Suprapubic skin (tissue), 4 donors: ENCODE results near the gene TOMM6.

Source experiments
- EP300 ChIP-seq: sonication (generic); formaldehyde crosslinking; IDR thresholded peaks from one replicate; pipeline ENCODE4 v1.6.1; 2017; ENCODE audit warnings: antibody characterized with exemption
- POLR2AphosphoS5 ChIP-seq, 3 donors: sonication (generic); formaldehyde crosslinking; IDR thresholded peaks; one replicate each; pipeline ENCODE4 v1.6.1; 2017; ENCODE audit warnings: antibody characterized with exemption in 3 of 3
- TF ChIP-seq, protein P1 (sequence below), 2 donors: fragments of 200-600 bp in 1 of 2; fragments of 450-650 bp in 1 of 2; sonication (generic) in 1 of 2; IDR thresholded peaks; one replicate each; pipeline ENCODE4 v1.5.1; 2016 to 2019; ENCODE audit warnings: antibody characterized with exemption in 2 of 2, mild to moderate bottlenecking in 1 of 2, moderate library complexity in 1 of 2

DNA sequence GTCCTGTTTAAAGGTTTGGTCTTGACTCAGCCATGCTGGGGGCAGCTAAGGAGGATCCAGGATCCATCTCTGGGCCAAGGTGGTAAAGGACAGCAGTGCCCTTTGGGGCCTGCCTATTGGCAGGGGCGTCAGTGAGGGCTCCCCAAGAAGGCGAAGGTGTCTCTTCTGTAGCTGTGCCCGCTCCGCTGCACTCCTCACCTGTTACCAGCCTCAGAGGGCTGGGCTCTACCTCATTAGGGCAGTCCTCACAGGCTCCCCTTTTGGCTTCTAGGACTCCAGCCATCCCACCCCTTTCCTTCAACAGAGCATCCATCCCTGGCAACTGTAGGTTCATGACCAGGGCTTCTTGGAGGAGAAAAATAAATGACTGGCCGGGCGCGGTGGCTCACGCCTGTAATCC is 18.1 kb upstream of the TOMM6 start:
- TF ChIP-seq, protein P1, sequence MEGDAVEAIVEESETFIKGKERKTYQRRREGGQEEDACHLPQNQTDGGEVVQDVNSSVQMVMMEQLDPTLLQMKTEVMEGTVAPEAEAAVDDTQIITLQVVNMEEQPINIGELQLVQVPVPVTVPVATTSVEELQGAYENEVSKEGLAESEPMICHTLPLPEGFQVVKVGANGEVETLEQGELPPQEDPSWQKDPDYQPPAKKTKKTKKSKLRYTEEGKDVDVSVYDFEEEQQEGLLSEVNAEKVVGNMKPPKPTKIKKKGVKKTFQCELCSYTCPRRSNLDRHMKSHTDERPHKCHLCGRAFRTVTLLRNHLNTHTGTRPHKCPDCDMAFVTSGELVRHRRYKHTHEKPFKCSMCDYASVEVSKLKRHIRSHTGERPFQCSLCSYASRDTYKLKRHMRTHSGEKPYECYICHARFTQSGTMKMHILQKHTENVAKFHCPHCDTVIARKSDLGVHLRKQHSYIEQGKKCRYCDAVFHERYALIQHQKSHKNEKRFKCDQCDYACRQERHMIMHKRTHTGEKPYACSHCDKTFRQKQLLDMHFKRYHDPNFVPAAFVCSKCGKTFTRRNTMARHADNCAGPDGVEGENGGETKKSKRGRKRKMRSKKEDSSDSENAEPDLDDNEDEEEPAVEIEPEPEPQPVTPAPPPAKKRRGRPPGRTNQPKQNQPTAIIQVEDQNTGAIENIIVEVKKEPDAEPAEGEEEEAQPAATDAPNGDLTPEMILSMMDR (IDR thresholded peaks at IDR 0.05), result no peak
- no peak for TF ChIP-seq EP300
- no peak for TF ChIP-seq POLR2AphosphoS5 (IDR thresholded peaks at IDR 0.05)
